NCI-H2029 (cell line): ENCODE data around the gene STAC.

Source experiments
- DNase-seq: peaks from one replicate; lab custom pipeline; 2025; lab: John Stamatoyannopoulos, UW

Gene STAC

GRCh38 chr3:36595511-36595910, 215.2 kb downstream of the STAC start:
- no peak for DNase-seq

GRCh38 chr3:36596419-36596818, 216.1 kb downstream of the STAC start:
- DNase-seq, result no peak

- DNase-seq, result no peak
Observed at GRCh38 chr3:36597422-36597821, 217.1 kb downstream of the STAC start.
